Sigmoid colon (tissue), 4 donors: ENCODE data around the gene TLNRD1.

ENCODE experiments used
- EP300 ChIP-seq, 4 donors: sonication (generic); formaldehyde crosslinking; IDR thresholded peaks; one replicate each; pipeline ENCODE4 v1.6.1; 2017; ENCODE audit warnings: antibody characterized with exemption in 4 of 4
- POLR2A ChIP-seq, 2 donors: fragments of 450-650 bp; IDR thresholded peaks; one replicate each; pipeline ENCODE4 v1.6.1; 2016; ENCODE audit warnings: antibody characterized with exemption in 2 of 2, mild to moderate bottlenecking in 2 of 2, moderate library complexity in 2 of 2
- TF ChIP-seq, protein P1 (sequence below), 4 experiments: fragments of 450-650 bp in 3 of 4; fragments of 200-600 bp in 1 of 4; IDR thresholded peaks; one replicate each; pipeline ENCODE4 v1.5.1; 2016 to 2019; ENCODE audit warnings: antibody characterized with exemption in 4 of 4, mild to moderate bottlenecking in 3 of 4, moderate library complexity in 2 of 4

- TF ChIP-seq, protein P1, sequence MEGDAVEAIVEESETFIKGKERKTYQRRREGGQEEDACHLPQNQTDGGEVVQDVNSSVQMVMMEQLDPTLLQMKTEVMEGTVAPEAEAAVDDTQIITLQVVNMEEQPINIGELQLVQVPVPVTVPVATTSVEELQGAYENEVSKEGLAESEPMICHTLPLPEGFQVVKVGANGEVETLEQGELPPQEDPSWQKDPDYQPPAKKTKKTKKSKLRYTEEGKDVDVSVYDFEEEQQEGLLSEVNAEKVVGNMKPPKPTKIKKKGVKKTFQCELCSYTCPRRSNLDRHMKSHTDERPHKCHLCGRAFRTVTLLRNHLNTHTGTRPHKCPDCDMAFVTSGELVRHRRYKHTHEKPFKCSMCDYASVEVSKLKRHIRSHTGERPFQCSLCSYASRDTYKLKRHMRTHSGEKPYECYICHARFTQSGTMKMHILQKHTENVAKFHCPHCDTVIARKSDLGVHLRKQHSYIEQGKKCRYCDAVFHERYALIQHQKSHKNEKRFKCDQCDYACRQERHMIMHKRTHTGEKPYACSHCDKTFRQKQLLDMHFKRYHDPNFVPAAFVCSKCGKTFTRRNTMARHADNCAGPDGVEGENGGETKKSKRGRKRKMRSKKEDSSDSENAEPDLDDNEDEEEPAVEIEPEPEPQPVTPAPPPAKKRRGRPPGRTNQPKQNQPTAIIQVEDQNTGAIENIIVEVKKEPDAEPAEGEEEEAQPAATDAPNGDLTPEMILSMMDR (IDR thresholded peaks at IDR 0.05), result no peak
- TF ChIP-seq EP300 (IDR thresholded peaks at IDR 0.05) (no peak), POLR2A (IDR thresholded peaks at IDR 0.05) (no peak)
Observed at GRCh38 chr15:80986487-80986886, 14.2 kb upstream of the TLNRD1 start.
